Spleen (tissue), 7 donors: ENCODE measurements around the gene FUT7.

Source experiments
- POLR2A ChIP-seq, 3 donors: fragments of 450-650 bp; IDR thresholded peaks; one replicate each; pipeline ENCODE4 v1.5.1; 2017; ENCODE audit warnings: antibody characterized with exemption in 3 of 3, mild to moderate bottlenecking in 1 of 3
- TF ChIP-seq, protein P1 (sequence below), 11 experiments: fragments of 200-600 bp in 7 of 11; fragments of 450-650 bp in 4 of 11; sonication (generic) in 4 of 11; IDR thresholded peaks in 8 of 11; conservative IDR thresholded peaks in 3 of 11; 1 replicate in 7 of 11; 2 replicates in 4 of 11; pipeline versions ENCODE4 v1.4.0 to v1.8.0; 2016 to 2021; ENCODE audit warnings: antibody characterized with exemption in 11 of 11, inconsistent platforms in 4 of 11, mild to moderate bottlenecking in 1 of 11
- donor health status: DM: no; HTN: no; CAD: no; lungs with moderate emphysema.
- donor health status: DM: no; HTN: no; CAD: no.
- donor health status: DM: no; HTN: no; CAD: no.

DNA sequence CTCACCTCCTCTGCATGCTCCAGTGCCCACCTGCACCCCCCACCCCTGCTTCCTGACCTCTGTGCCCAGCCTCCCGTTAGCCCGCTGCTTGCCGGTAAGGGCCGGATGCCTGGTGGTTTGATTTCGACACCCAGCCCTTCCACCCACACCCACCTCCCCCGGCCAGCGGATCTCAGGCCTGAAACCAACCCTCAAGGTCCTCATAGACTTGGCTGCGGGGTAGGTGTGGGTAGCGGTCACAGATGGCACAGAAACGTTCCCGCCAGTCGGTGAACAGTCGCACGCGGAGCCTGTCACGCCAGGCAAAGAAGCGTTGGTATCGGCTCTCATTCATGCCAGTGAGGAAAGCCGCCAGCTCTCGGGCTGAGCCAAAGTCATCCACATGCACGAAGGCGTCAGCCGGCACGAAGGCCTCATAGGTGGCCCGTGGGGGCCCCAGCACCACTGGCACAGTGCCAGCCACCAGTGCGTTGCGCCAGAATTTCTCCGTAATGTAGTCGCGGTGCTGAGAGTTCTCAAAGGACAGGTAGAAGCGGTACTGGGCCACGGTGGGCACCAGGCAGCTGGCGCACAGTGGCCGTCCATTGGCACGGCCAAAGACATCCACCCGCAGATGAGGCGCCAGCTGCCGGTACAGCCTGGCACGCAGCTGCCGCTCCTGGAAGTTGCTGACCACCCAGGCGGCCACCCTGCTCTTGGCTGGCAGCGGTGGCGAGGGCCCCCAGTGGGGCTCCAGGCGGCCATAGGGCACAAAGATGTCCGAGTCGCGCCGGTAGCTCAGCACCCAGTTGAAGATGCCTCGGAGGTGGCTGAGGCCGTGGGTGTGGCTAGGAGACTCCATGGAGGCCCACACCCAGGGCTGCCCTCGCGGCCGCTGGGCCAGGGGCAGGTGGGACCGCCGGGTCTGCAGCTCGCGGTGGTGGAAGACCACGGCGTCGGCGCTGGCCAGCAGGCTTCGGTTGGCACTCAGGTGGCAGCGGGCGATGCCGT lies 1.1 kb downstream of the FUT7 start:
- TF ChIP-seq, protein P1, sequence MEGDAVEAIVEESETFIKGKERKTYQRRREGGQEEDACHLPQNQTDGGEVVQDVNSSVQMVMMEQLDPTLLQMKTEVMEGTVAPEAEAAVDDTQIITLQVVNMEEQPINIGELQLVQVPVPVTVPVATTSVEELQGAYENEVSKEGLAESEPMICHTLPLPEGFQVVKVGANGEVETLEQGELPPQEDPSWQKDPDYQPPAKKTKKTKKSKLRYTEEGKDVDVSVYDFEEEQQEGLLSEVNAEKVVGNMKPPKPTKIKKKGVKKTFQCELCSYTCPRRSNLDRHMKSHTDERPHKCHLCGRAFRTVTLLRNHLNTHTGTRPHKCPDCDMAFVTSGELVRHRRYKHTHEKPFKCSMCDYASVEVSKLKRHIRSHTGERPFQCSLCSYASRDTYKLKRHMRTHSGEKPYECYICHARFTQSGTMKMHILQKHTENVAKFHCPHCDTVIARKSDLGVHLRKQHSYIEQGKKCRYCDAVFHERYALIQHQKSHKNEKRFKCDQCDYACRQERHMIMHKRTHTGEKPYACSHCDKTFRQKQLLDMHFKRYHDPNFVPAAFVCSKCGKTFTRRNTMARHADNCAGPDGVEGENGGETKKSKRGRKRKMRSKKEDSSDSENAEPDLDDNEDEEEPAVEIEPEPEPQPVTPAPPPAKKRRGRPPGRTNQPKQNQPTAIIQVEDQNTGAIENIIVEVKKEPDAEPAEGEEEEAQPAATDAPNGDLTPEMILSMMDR (IDR thresholded peaks at IDR 0.05 in 8 of 11, conservative IDR thresholded peaks at IDR 0.05 in 3 of 11): peak in 1 of 11 experiments; percentile 6
- no peak for TF ChIP-seq POLR2A (IDR thresholded peaks at IDR 0.05)
